Erythroblast (primary cell): ENCODE results near the gene IFT88.

Experiments used
- GATA1 ChIP-seq: IDR thresholded peaks from 2 replicates; pipeline ENCODE4 v1.6.1; 2011; ENCODE audit warnings: low read depth, mild to moderate bottlenecking, control low read depth, low read length, moderate library complexity
- POLR2A ChIP-seq: IDR thresholded peaks from 2 replicates; pipeline ENCODE4 v1.6.1; 2011; ENCODE audit warnings: mild to moderate bottlenecking, low read length

DNA sequence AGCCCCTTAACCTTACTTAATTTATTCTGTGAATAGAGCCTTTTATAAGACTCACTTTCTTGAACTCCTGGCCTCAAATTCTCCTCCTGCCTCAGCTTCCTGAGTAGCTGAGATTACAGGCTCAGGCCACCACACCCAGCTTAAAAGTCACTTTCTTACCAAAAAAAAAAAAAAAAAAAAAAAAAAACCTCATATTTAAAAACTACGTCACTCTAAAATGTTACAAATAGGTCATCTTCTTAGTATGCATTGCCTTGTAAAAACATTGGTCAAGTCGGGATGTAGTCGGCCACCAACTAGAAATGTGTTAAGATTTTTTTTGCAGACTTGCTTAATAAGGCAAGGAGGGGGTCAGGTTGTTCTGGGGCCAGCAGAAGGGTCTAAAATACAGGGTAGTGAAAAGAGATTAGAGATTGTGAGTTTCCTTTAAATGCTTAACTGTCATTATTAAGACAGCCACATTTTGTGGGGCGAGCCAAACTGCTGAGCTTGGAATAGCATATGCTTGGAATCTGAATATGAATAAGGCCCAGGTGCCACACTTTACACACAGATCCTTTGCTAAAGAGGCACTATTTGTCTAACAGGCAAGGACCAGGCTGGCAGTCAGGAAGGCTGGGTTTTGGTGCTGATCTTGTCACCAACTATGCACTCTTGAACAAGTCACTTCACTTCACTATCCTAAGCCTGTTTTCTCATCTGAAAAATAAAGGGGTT is 120.1 kb downstream of the IFT88 start:
- TF ChIP-seq POLR2A (no peak), GATA1 (no peak)
